Measurements from ENCODE around the gene NELFCD.

The NELFCD gene

DNA sequence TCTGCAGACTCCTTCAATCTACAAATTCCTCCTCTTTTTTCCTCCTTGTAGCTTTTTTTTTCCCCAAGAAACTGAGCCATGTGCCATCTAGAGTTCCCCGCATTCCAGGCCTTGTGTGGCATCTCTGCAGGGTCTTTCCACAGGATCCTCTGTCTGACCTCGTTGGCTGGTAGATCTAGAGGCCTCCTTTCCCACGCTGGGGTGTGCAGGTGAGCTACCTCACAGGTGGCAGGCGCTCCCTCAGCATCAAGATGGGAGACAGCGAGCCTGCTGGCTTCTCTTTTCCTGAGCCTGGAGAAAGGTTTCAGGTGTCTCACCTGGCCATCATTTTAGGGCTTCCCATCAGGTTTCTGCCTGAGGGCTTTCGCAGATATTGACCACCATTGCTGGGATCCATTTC is 9.6 kb upstream of the NELFCD start:
- DNase-seq = no peak
- Histone ChIP-seq H3K4me1 (ENCODE audit: low read length) (no peaks in the 10 kb centered on the region), H3K9me3 (replicated peaks; ENCODE audit: insufficient read depth, low read length) (no peaks in the 10 kb centered on the region; the same call in 1 of the 2 replicates), H3K27me3 (replicated peaks; ENCODE audit: insufficient read depth, low read length) (0 out of 2 replicates have a peak, but pooled peaks cover 11% of the 10 kb centered on the region), H3K9me2 (replicated peaks; ENCODE audit: insufficient read depth, low read length) (no peaks in the 10 kb centered on the region), H3K4me3 (ENCODE audit: low read length) (no peak overlapping the region), H2AFZ (ENCODE audit: low read length) (no peak overlapping the region), H4K20me1 (ENCODE audit: insufficient read depth, low read length) (no peaks in the 10 kb centered on the region), H3K9ac (ENCODE audit: low read length) (no peak overlapping the region), H3K36me3 (replicated peaks; ENCODE audit: insufficient read depth, low read length) (no peaks in the 10 kb centered on the region), H3K79me2 (ENCODE audit: low read length) (no peaks in the 10 kb centered on the region), H3K4me2 (ENCODE audit: low read depth, low read length) (no peak overlapping the region), H3K27ac (ENCODE audit: low read length) (no peak overlapping the region), H3F3A (ENCODE audit: insufficient read depth, low read length) (no peaks in the 10 kb centered on the region)
- TF ChIP-seq EZH2phosphoT487 (IDR thresholded peaks at IDR 0.05; ENCODE audit: low read length) (no peak), EZH2 (optimal IDR thresholded peaks at IDR 0.05; ENCODE audit: low read depth, low read length) (no peak)
- TF ChIP-seq, protein P1, sequence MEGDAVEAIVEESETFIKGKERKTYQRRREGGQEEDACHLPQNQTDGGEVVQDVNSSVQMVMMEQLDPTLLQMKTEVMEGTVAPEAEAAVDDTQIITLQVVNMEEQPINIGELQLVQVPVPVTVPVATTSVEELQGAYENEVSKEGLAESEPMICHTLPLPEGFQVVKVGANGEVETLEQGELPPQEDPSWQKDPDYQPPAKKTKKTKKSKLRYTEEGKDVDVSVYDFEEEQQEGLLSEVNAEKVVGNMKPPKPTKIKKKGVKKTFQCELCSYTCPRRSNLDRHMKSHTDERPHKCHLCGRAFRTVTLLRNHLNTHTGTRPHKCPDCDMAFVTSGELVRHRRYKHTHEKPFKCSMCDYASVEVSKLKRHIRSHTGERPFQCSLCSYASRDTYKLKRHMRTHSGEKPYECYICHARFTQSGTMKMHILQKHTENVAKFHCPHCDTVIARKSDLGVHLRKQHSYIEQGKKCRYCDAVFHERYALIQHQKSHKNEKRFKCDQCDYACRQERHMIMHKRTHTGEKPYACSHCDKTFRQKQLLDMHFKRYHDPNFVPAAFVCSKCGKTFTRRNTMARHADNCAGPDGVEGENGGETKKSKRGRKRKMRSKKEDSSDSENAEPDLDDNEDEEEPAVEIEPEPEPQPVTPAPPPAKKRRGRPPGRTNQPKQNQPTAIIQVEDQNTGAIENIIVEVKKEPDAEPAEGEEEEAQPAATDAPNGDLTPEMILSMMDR (IDR thresholded peaks at IDR 0.05; ENCODE audit: low read length) = no peak

DNA sequence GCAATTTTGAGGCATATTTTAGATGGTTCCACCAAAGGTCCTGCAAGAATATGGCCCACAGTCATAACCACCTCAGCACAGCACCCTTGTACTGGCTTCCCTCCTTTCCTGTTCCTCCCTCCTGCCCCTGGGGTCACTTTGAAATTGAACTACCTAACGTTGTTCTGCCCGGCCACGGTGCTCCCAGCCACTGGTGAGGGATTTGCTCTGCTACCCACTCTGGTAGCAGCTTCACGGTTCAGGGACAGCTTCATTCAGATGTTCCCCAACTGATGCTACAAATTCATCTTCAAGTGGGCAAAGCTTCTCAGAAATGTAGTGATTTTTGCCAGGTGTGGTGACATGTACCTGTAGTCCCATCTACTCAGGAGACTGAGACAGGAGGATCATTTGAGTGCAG is 7.9 kb upstream of the NELFCD start:
- H3K27ac ChIP-seq (ENCODE audit: low read length) = no peak overlapping the region
- H2AFZ ChIP-seq (ENCODE audit: low read length) = no peak overlapping the region
- TF ChIP-seq, protein P1 (IDR thresholded peaks at IDR 0.05; ENCODE audit: low read length) = no peak
- TF ChIP-seq EZH2 (optimal IDR thresholded peaks at IDR 0.05; ENCODE audit: low read depth, low read length) = no peak
- TF ChIP-seq EZH2phosphoT487 (IDR thresholded peaks at IDR 0.05; ENCODE audit: low read length) = no peak
- no peaks in the 10 kb centered on the region for H3F3A ChIP-seq (ENCODE audit: insufficient read depth, low read length)
- no peaks in the 10 kb centered on the region for H3K36me3 ChIP-seq (replicated peaks; ENCODE audit: insufficient read depth, low read length)
- no peak overlapping the region for H3K9ac ChIP-seq (ENCODE audit: low read length)
- no peak overlapping the region for H3K4me2 ChIP-seq (ENCODE audit: low read depth, low read length)
- no peak for DNase-seq
- H3K9me2 ChIP-seq (replicated peaks; ENCODE audit: insufficient read depth, low read length) = no peaks in the 10 kb centered on the region
- no peaks in the 10 kb centered on the region for H4K20me1 ChIP-seq (ENCODE audit: insufficient read depth, low read length)
- H3K4me1 ChIP-seq (ENCODE audit: low read length) = no peaks in the 10 kb centered on the region
- 0 out of 2 replicates have a peak, but pooled peaks cover 11% of the 10 kb centered on the region for H3K27me3 ChIP-seq (replicated peaks; ENCODE audit: insufficient read depth, low read length)
- H3K9me3 ChIP-seq (replicated peaks; ENCODE audit: insufficient read depth, low read length) = no peaks in the 10 kb centered on the region; the same call in 1 of the 2 replicates
- no peaks in the 10 kb centered on the region for H3K79me2 ChIP-seq (ENCODE audit: low read length)
- no peak overlapping the region for H3K4me3 ChIP-seq (ENCODE audit: low read length)

DNA sequence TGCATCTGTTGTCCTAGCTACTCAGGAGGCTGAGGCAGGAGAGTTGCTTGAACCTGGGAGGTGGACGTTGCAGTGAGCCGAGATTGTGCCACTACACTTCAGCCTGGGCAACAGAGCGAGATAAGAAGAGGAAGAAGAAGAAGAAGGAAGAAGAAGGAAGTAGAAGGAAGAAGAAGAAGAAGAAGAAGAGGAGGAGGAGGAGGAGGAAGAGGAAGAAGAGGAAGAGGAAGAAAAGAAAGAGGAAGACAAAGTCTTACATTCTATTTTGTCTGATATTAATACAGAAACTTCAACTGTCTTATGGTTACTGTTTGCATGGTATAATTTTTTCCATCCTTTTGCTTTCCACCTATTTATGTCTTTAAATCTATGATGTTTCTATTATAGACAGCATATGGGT is 7.2 kb upstream of the NELFCD start:
- H3K4me1 ChIP-seq (ENCODE audit: low read length) = no peaks in the 10 kb centered on the region
- H4K20me1 ChIP-seq (ENCODE audit: insufficient read depth, low read length) = no peaks in the 10 kb centered on the region
- no peaks in the 10 kb centered on the region for H3K9me2 ChIP-seq (replicated peaks; ENCODE audit: insufficient read depth, low read length)
- 0 out of 2 replicates have a peak, but pooled peaks cover 6% of the 10 kb centered on the region for H3K27me3 ChIP-seq (replicated peaks; ENCODE audit: insufficient read depth, low read length)
- H3K4me3 ChIP-seq (ENCODE audit: low read length) = no peak overlapping the region
- no peak overlapping the region for H3K27ac ChIP-seq (ENCODE audit: low read length)
- H3K79me2 ChIP-seq (ENCODE audit: low read length) = no peaks in the 10 kb centered on the region
- H3K4me2 ChIP-seq (ENCODE audit: low read depth, low read length) = no peak overlapping the region
- TF ChIP-seq, protein P1 (IDR thresholded peaks at IDR 0.05; ENCODE audit: low read length) = no peak
- no peak for TF ChIP-seq EZH2phosphoT487 (IDR thresholded peaks at IDR 0.05; ENCODE audit: low read length)
- TF ChIP-seq EZH2 (optimal IDR thresholded peaks at IDR 0.05; ENCODE audit: low read depth, low read length) = no peak
- no peak overlapping the region for H3K9ac ChIP-seq (ENCODE audit: low read length)
- no peaks in the 10 kb centered on the region for H3F3A ChIP-seq (ENCODE audit: insufficient read depth, low read length)
- no peaks in the 10 kb centered on the region; the same call in 1 of the 2 replicates for H3K9me3 ChIP-seq (replicated peaks; ENCODE audit: insufficient read depth, low read length)
- no peak overlapping the region for H2AFZ ChIP-seq (ENCODE audit: low read length)
- no peaks in the 10 kb centered on the region for H3K36me3 ChIP-seq (replicated peaks; ENCODE audit: insufficient read depth, low read length)
- DNase-seq = no peak
